ENCODE measurements around the gene SLC12A8.

SLC12A8 gene

DNA sequence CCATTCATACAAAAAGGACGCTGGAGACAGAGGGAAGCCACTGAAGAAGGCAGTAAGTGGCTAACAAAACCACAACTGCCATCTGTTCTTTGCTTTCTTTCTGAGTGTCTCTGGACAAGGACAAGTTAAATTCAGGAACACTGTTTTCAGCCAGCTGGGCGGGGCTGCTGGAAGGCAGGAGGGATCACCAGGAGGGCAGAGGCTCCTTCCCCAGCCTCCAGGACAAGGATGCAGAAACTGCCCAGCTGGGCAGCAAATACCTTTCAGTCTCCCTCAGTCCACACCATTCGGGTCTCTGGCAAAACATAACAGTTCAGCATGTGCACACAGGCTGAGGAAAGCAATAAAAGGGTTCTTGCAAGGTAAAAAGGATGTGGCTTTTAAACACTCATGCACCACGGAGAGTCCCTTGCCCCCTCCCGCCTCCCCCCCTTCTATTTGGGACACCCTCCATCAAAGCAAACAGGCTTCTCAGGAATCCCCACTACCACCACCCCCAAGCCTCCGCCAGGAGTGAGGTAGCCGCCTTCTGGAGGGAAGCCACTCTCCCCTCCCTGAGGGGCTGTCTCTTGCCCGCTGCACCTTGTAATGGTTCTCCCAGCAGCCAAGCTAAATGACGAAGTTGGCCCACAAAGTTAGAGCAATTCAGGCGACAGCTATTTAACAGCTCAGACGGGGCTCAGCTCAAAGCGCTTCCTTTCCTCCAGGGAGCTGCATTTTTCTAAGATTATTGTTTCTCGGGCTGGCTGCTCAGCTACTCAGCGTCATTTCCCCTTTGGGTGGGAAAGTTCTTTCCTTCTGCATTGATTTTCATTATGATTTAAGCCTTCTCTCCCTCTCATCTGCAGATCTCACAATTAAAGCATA is 160.6 kb downstream of the SLC12A8 start:
- DNase-seq: no peak

GRCh38 chr3:125051205-125051604 is 161.3 kb downstream of the SLC12A8 start:
- no peak for DNase-seq

DNA sequence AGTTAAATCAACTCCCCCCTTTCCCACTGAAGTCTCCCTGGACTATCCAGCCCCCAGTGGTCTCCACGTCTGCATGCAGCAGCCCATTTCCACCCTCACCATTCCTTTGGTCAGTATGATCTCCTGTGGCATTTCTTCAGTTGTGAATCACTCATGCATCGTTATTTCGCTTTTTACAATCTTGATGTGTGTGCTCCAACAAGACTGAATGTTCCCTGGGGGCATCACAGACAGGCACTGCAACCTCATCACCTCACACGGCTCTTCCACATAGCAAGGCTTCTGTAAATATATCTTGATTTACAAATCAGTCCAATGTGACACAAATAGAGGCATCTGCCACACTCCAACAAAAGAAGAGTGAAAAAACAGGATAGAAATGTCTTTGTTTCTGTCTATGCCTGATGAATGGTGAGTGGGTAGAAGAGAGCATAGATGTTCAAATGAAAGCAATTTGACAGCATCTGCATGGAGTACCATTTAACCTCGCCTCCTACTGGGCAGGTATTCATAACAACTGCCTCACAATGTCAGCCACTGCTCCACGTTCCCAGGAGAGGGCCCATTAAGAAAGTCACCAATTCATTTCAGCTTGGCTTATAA is 162.0 kb downstream of the SLC12A8 start:
- no peak for DNase-seq

GRCh38 chr3:125048282-125048681 is 164.3 kb downstream of the SLC12A8 start:
- no peak for DNase-seq

DNA sequence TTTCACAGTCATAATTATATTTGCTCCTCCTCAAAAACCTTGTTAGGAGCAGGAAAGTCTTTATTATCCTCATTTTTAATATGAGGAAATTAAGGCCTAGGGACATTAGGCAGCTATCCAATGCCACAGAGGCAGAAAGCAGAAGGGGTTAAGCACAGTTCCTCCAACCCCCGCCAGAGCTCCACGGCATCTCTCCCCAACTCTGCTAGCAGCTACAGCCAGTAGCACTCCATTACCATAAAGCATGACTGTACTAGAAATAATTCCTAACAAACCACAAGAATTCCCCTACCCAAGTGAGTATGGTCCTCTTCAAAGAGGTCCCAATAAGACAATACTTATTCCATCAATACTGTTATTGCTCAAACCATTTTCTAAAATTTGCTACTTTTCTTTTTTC is 166.6 kb downstream of the SLC12A8 start:
- DNase-seq: no peak

GRCh38 chr3:125045194-125045593 is 167.4 kb downstream of the SLC12A8 start:
- DNase-seq: no peak

DNA sequence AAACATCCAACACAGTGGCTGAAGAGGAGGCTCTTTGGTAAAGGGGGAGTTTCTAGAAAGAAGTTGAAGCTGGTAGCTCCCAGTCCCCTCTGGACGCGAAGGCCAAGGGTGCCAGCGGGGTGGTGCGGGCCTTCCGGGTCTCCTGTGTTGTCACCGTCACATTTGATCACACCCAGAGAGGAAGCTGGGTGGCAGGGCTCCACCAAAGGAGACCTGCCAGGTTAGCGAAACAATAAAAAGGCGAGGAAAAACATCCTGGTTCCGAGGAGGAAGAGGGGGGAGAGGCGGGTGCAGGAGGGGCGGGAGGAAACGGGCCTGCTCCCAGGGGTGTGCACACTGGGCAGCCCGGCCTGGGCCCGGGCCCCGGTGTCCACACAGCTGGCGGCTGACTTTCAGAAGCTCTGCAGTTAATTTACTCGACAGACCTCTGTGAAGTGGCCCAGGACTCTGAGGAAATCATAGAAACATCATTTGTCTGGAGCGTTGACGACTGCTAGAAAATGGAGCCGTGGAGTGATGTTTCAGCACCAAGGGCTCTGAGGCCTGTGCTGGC is 168.9 kb downstream of the SLC12A8 start:
- no peak for DNase-seq

GRCh38 chr3:125042725-125043406 is 169.7 kb downstream of the SLC12A8 start:
- DNase-seq: no peak

DNA sequence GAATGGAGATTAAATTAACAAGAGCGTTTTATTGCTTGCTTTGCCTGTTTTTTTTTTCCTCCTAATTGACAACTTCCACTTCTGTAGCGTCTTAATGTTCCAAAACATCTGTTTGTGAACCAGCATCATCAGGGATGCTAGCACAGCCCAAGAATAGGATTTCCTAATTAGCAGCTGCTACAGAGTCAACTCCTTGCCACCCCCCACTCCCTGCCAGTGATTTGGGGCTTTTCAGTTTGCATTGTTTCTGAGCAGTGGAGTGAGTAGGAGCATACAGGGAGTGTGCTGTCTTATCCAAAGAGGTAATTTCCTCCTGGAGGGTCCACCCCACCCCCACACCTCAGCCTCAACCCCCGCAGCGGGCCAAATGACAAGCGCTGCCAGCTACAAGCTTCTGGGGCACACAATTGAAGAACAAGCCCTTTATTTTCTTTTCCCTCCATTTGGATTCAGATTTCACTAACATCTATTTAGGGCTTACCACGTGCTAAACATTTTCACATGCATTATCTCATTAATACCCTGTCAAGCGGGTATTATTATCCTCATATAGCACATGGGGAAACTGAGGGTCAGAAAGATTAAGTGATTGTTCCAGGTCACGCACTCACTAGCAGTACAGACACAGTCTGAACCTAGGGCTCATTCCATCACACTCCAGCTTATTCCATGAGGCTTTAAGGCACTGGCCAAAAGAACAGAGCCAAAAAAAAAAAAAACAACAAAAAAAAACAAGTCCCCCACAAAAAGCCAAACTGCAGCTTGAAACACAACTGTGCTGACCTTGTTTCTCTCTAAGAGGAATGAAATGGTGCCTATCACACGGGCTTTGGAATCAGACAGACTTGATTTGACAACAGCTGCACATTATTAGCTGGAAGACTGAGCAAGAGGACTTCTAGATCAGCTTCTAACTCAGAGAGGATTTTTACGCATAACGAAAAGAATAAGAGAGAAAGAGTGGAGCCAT is 173.1 kb downstream of the SLC12A8 start:
- no peak for DNase-seq

GRCh38 chr3:125037498-125038150 is 174.9 kb downstream of the SLC12A8 start:
- DNase-seq: no peak

- DNase-seq: no peak
Observed at GRCh38 chr3:125035217-125035616, 177.3 kb downstream of the SLC12A8 start.

- DNase-seq: no peak
Observed at GRCh38 chr3:125033616-125034015, 178.9 kb downstream of the SLC12A8 start.

- no peak for DNase-seq
Observed at GRCh38 chr3:125033135-125033534, 179.4 kb downstream of the SLC12A8 start.

DNA sequence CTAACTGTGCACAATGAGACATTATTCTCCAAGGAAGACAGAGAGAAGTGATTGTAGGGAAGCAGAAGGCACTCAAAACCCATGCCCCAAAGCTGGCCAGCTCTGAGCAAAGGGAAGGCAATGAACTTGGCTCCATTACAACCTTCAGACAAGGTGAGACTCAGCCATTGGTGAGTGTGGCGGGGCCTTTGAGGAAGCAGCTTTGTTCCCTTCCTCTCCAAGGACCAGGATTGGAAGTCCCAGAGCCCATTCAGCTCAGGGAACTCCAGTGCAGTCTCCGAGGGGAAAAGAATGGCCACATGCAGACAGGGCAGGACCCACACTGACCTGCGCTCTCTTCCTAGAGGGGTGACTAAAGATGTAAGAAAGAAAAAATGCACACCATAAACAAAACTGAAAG is 179.9 kb downstream of the SLC12A8 start:
- no peak for DNase-seq
